Fibroblast of lung (primary cell): ENCODE data around the gene HTR7.

ENCODE experiments used
- CTCF ChIP-seq, 2 donors: IDR thresholded peaks in 1 of 2; conservative IDR thresholded peaks in 1 of 2; 1 replicate in 1 of 2; 2 replicates in 1 of 2; pipeline ENCODE4 v1.5.1; 2011 to 2012; ENCODE audit warnings: low read length in 2 of 2, control low read depth in 1 of 2, inconsistent platforms in 1 of 2, low read depth in 1 of 2, mild to moderate bottlenecking in 1 of 2
- EZH2 ChIP-seq: IDR thresholded peaks from 2 replicates; pipeline ENCODE4 v1.5.1; 2012; ENCODE audit warnings: low read length, control low read depth, mild to moderate bottlenecking; ENCODE audit errors: missing control alignments

GRCh38 chr10:90871279-90871765 is 13.5 kb upstream of the HTR7 start:
- TF ChIP-seq CTCF (conservative IDR thresholded peaks at IDR 0.05 in 1 of 2, IDR thresholded peaks at IDR 0.05 in 1 of 2; ENCODE audit: low read depth in 1 of 2, low read length in 2 of 2) (peak; percentile 60 to 70), EZH2 (no peak)
